RWPE1 (cell line): ENCODE results near the gene SMYD3.

Source experiments
- CTCF ChIA-PET: fragments of 350-600 bp; sonication (Branson Sonifier 250); formaldehyde crosslinking; extraction: SDS; loops from one replicate; lab custom pipeline; 2021; lab: Yijun Ruan, JAX
- POLR2A ChIA-PET: fragments of 400-600 bp; formaldehyde crosslinking; extraction: SDS; loops from one replicate; lab custom pipeline; 2020; ENCODE audit warnings: antibody characterized with exemption; ENCODE audit not compliant: low non-redundant PET; lab: Yijun Ruan, JAX
- DNase-seq: peaks from one replicate; pipeline ENCODE4 v3.0.0; 2012; ENCODE audit warnings: low spot score
- H3K27ac ChIP-seq: fragments of 450-650 bp; 2 replicates; pipeline ENCODE4 v1.5.1; 2017
- CTCF ChIP-seq: fragments of 450-650 bp; conservative IDR thresholded peaks from 2 replicates; pipeline ENCODE4 v1.5.1; 2017; ENCODE audit warnings: low read depth, mild to moderate bottlenecking

Gene SMYD3

GRCh38 chr1:246093230-246093629 is 413.8 kb downstream of the SMYD3 start:
- H3K27ac ChIP-seq = no peak overlapping the region
- ChIA-PET POLR2A (no interaction called here), CTCF (no interaction called here)
- TF ChIP-seq CTCF = no peak
- no peak for DNase-seq

GRCh38 chr1:246092136-246092535 is 414.9 kb downstream of the SMYD3 start:
- POLR2A ChIA-PET = no interaction called here
- CTCF ChIA-PET = no interaction called here
- DNase-seq = no peak
- H3K27ac ChIP-seq = no peak overlapping the region
- no peak for TF ChIP-seq CTCF

GRCh38 chr1:246091477-246091876 is 415.6 kb downstream of the SMYD3 start:
- DNase-seq = no peak
- ChIA-PET CTCF (no interaction called here), POLR2A (no interaction called here)
- TF ChIP-seq CTCF = no peak
- H3K27ac ChIP-seq = no peak overlapping the region

GRCh38 chr1:246086191-246086590 is 420.9 kb downstream of the SMYD3 start:
- ChIA-PET CTCF (no interaction called here), POLR2A (no interaction called here)
- no peak overlapping the region for H3K27ac ChIP-seq
- no peak for TF ChIP-seq CTCF
- DNase-seq = no peak

- DNase-seq = no peak
- CTCF ChIA-PET = no interaction called here
- POLR2A ChIA-PET = no interaction called here
- no peak overlapping the region for H3K27ac ChIP-seq
- no peak for TF ChIP-seq CTCF
Observed at GRCh38 chr1:246083416-246083815, 423.7 kb downstream of the SMYD3 start.

GRCh38 chr1:246081856-246082668 is 425.0 kb downstream of the SMYD3 start:
- no peak for TF ChIP-seq CTCF
- POLR2A ChIA-PET = no interaction called here
- CTCF ChIA-PET = interaction anchor here (0.6 kb wide), 1 partner anchor 928 kb away, joined by 5 read pairs; no protein-coding TSS in a partner anchor
- no peak overlapping the region for H3K27ac ChIP-seq
- DNase-seq = no peak
